ENCODE measurements around the gene MRPL39. TPM values are rescaled to one million over a fixed set of nuclear protein-coding genes. Genes with fewer than 3 reads are reported as not detected.

The MRPL39 gene
- total RNA-seq, 1 donor from 2014 or later = 19.9 TPM

- Histone ChIP-seq H3K4me3 (no peak overlapping the region), H3K9me3 (no peaks in the 10 kb centered on the region), H3K4me1 (no peaks in the 10 kb centered on the region), H3K27me3 (no peaks in the 10 kb centered on the region), H3K27ac (no peak overlapping the region), H3K36me3 (no peaks in the 10 kb centered on the region)
- ATAC-seq = no peak
- intact Hi-C loops (cut with DNase I) = no loop called here
- no peak for DNase-seq
- no peak for TF ChIP-seq CTCF (IDR thresholded peaks at IDR 0.05)
Measured at GRCh38 chr21:25555492-25555891, 51.8 kb downstream of the MRPL39 start.

GRCh38 chr21:25552856-25553255, 54.4 kb downstream of the MRPL39 start:
- no peak overlapping the region for H3K27ac ChIP-seq
- DNase-seq (no peak), ATAC-seq (no peak)
- intact Hi-C loops (cut with DNase I) = no loop called here
- H3K27me3 ChIP-seq = no peaks in the 10 kb centered on the region
- H3K4me1 ChIP-seq = no peaks in the 10 kb centered on the region
- TF ChIP-seq CTCF (IDR thresholded peaks at IDR 0.05) = no peak
- H3K9me3 ChIP-seq = no peaks in the 10 kb centered on the region
- H3K36me3 ChIP-seq = no peaks in the 10 kb centered on the region
- no peak overlapping the region for H3K4me3 ChIP-seq

GRCh38 chr21:25551569-25551968, 55.7 kb downstream of the MRPL39 start:
- no peaks in the 10 kb centered on the region for H3K27me3 ChIP-seq
- no peak for ATAC-seq
- no peak for TF ChIP-seq CTCF (IDR thresholded peaks at IDR 0.05)
- no peaks in the 10 kb centered on the region for H3K4me1 ChIP-seq
- no peaks in the 10 kb centered on the region for H3K9me3 ChIP-seq
- DNase-seq = no peak
- H3K27ac ChIP-seq = no peak overlapping the region
- no peak overlapping the region for H3K4me3 ChIP-seq
- no peaks in the 10 kb centered on the region for H3K36me3 ChIP-seq
- intact Hi-C loops (cut with DNase I) = no loop called here

- Histone ChIP-seq H3K4me3 (no peak overlapping the region), H3K27ac (no peak overlapping the region), H3K9me3 (no peaks in the 10 kb centered on the region), H3K4me1 (no peaks in the 10 kb centered on the region), H3K36me3 (no peaks in the 10 kb centered on the region), H3K27me3 (no peaks in the 10 kb centered on the region)
- intact Hi-C loops (cut with DNase I) = no loop called here
- TF ChIP-seq CTCF (IDR thresholded peaks at IDR 0.05) = no peak
- no peak for DNase-seq
- ATAC-seq = no peak
Measured at GRCh38 chr21:25550352-25551120, 56.7 kb downstream of the MRPL39 start.

GRCh38 chr21:25541042-25541441, 66.2 kb downstream of the MRPL39 start:
- intact Hi-C loops (cut with DNase I) = no loop called here
- Histone ChIP-seq H3K4me3 (no peak overlapping the region), H3K36me3 (no peaks in the 10 kb centered on the region), H3K4me1 (no peaks in the 10 kb centered on the region), H3K9me3 (no peaks in the 10 kb centered on the region), H3K27me3 (no peaks in the 10 kb centered on the region), H3K27ac (no peak overlapping the region)
- DNase-seq (no peak), ATAC-seq (no peak)
- no peak for TF ChIP-seq CTCF (IDR thresholded peaks at IDR 0.05)

- DNase-seq (no peak), ATAC-seq (no peak)
- intact Hi-C loops (cut with DNase I) = no loop called here
- Histone ChIP-seq H3K4me3 (no peak overlapping the region), H3K27ac (no peak overlapping the region), H3K9me3 (no peaks in the 10 kb centered on the region), H3K27me3 (no peaks in the 10 kb centered on the region), H3K4me1 (no peaks in the 10 kb centered on the region), H3K36me3 (no peaks in the 10 kb centered on the region)
- TF ChIP-seq CTCF (IDR thresholded peaks at IDR 0.05) = no peak
Measured at GRCh38 chr21:25539606-25540005, 67.7 kb downstream of the MRPL39 start.

Data from upper lobe of right lung (tissue), 1 donor.